HUES48 (cell line): ENCODE results near the gene SCN2B.
"Not testable (repeated sequence)": the region's sequence is repeated elsewhere in the genome, so short reads cannot be mapped to it uniquely, and the experiment has no call there.

Experiments
- H3K27ac ChIP-seq: one replicate; pipeline ENCODE4 v1.7.0; 2013; ENCODE audit warnings: low read depth, low read length, inconsistent platforms
- H3K27me3 ChIP-seq: 2 replicates; pipeline ENCODE4 v1.6.1; 2013; ENCODE audit warnings: mild to moderate bottlenecking, low read length; ENCODE audit not compliant: control insufficient read depth, insufficient read depth
- H3K36me3 ChIP-seq: 2 replicates; pipeline ENCODE4 v1.6.1; 2013; ENCODE audit warnings: low read length; ENCODE audit not compliant: control insufficient read depth, insufficient read depth
- H3K4me1 ChIP-seq: 2 replicates; pipeline ENCODE4 v1.6.1; 2013; ENCODE audit warnings: mild to moderate bottlenecking, low read length; ENCODE audit not compliant: control insufficient read depth, insufficient read depth
- H3K4me3 ChIP-seq: 2 replicates; pipeline ENCODE4 v1.5.1; 2013; ENCODE audit warnings: mild to moderate bottlenecking, low read depth, low read length
- H3K9ac ChIP-seq: 2 replicates; pipeline ENCODE4 v1.6.1; 2013; ENCODE audit warnings: mild to moderate bottlenecking, low read depth, low read length, moderate library complexity
- H3K9me3 ChIP-seq: 2 replicates; pipeline ENCODE4 v1.6.1; 2013; ENCODE audit warnings: low read length; ENCODE audit not compliant: control insufficient read depth, insufficient read depth

Gene SCN2B

GRCh38 chr11:118193910-118194566, 17.6 kb upstream of the SCN2B start:
- Histone ChIP-seq H3K27me3 (no peaks in the 10 kb centered on the region), H3K4me1 (peaks cover 29% of the 10 kb centered on the region), H3K4me3 (no peak overlapping the region), H3K9ac (no peak overlapping the region), H3K9me3 (peaks cover 2% of the 10 kb centered on the region; the same call in 1 of the 2 replicates), H3K27ac (no peak overlapping the region), H3K36me3 (no peaks in the 10 kb centered on the region)

GRCh38 chr11:118192817-118193216, 16.4 kb upstream of the SCN2B start:
- H3K4me1 ChIP-seq, result peaks cover 25% of the 10 kb centered on the region
- not testable (repeated sequence) for H3K9me3 ChIP-seq, H3K36me3 ChIP-seq, H3K27ac ChIP-seq, H3K27me3 ChIP-seq, H3K9ac ChIP-seq, H3K4me3 ChIP-seq

- H3K9me3 ChIP-seq, H3K27me3 ChIP-seq, H3K9ac ChIP-seq, H3K4me3 ChIP-seq, H3K36me3 ChIP-seq, H3K27ac ChIP-seq: not testable (repeated sequence)
- H3K4me1 ChIP-seq, result peaks cover 16% of the 10 kb centered on the region
Observed at GRCh38 chr11:118190942-118191506, 14.6 kb upstream of the SCN2B start.

- Histone ChIP-seq H3K4me1 (no peaks in the 10 kb centered on the region), H3K27me3 (no peaks in the 10 kb centered on the region; the same call in 1 of the 2 replicates), H3K9me3 (no peaks in the 10 kb centered on the region), H3K36me3 (no peaks in the 10 kb centered on the region), H3K27ac (no peak overlapping the region), H3K9ac (no peak overlapping the region), H3K4me3 (no peak overlapping the region)
Observed at GRCh38 chr11:118186346-118187107, 10.1 kb upstream of the SCN2B start.

GRCh38 chr11:118184784-118185579, 8.5 kb upstream of the SCN2B start:
- Histone ChIP-seq H3K4me3 (no peak overlapping the region), H3K4me1 (peaks cover 9% of the 10 kb centered on the region), H3K27me3 (no peaks in the 10 kb centered on the region; the same call in 1 of the 2 replicates), H3K27ac (no peak overlapping the region), H3K9me3 (no peaks in the 10 kb centered on the region), H3K36me3 (no peaks in the 10 kb centered on the region), H3K9ac (no peak overlapping the region)

- not testable (repeated sequence) for H3K9ac ChIP-seq, H3K36me3 ChIP-seq, H3K4me1 ChIP-seq, H3K27me3 ChIP-seq, H3K27ac ChIP-seq, H3K9me3 ChIP-seq, H3K4me3 ChIP-seq
Observed at GRCh38 chr11:118183691-118184090, 7.3 kb upstream of the SCN2B start.

- Histone ChIP-seq H3K9ac (no peak overlapping the region), H3K4me3 (peak overlapping the region; percentile 38; the same call in 1 of the 2 replicates), H3K27ac (no peak overlapping the region)
Observed at GRCh38 chr11:118180300-118180703, 3.9 kb upstream of the SCN2B start.

GRCh38 chr11:118176778-118177134, 317 bp upstream of the SCN2B start:
- Histone ChIP-seq H3K9me3 (no peaks in the 10 kb centered on the region), H3K9ac (no peak overlapping the region), H3K36me3 (no peaks in the 10 kb centered on the region), H3K27ac (no peak overlapping the region), H3K4me1 (peaks cover 30% of the 10 kb centered on the region), H3K27me3 (peaks cover 44% of the 10 kb centered on the region), H3K4me3 (0 out of 2 replicates have a peak overlapping the region, but pooled peaks have one; percentile 69)

More at GRCh38 chr11:118180300-118180703, 3.9 kb upstream of the SCN2B start:
- Histone ChIP-seq H3K27me3 (peaks cover 10% of the 10 kb centered on the region), H3K36me3 (no peaks in the 10 kb centered on the region), H3K4me1 (peaks cover 17% of the 10 kb centered on the region), H3K9me3 (no peaks in the 10 kb centered on the region)

- Histone ChIP-seq H3K9ac (no peak overlapping the region), H3K4me1 (peaks cover 35% of the 10 kb centered on the region), H3K4me3 (peak overlapping the region; percentile 69), H3K9me3 (no peaks in the 10 kb centered on the region), H3K36me3 (no peaks in the 10 kb centered on the region), H3K27me3 (peaks cover 57% of the 10 kb centered on the region), H3K27ac (peak overlapping the region; percentile 6)
Observed at GRCh38 chr11:118175031-118175992, 1.1 kb downstream of the SCN2B start.

- Histone ChIP-seq H3K4me3 (no peak overlapping the region), H3K9ac (no peak overlapping the region), H3K9me3 (no peaks in the 10 kb centered on the region), H3K36me3 (no peaks in the 10 kb centered on the region), H3K27me3 (peaks cover 69% of the 10 kb centered on the region), H3K27ac (no peak overlapping the region), H3K4me1 (peaks cover 35% of the 10 kb centered on the region)
Observed at GRCh38 chr11:118174006-118174567, 2.4 kb downstream of the SCN2B start.
